Measurements from ENCODE around the gene PFKFB3. TPM values are rescaled to one million over a fixed set of nuclear protein-coding genes. Genes with fewer than 3 reads are reported as not detected.

PFKFB3 gene
- total and polyA plus RNA-seq, 2 experiments from 2014 or later = 21.6 to 26.2 TPM

GRCh38 chr10:6199131-6199733 is 3.5 kb upstream of the PFKFB3 start:
- TF ChIP-seq EZH2 (IDR thresholded peaks at IDR 0.05; ENCODE audit: borderline replicate concordance) (no peak), EZH2phosphoT487 (IDR thresholded peaks at IDR 0.05; ENCODE audit: low read depth, severe bottlenecking, unreplicated experiment) (no peak)
- TF ChIP-seq, protein P1, sequence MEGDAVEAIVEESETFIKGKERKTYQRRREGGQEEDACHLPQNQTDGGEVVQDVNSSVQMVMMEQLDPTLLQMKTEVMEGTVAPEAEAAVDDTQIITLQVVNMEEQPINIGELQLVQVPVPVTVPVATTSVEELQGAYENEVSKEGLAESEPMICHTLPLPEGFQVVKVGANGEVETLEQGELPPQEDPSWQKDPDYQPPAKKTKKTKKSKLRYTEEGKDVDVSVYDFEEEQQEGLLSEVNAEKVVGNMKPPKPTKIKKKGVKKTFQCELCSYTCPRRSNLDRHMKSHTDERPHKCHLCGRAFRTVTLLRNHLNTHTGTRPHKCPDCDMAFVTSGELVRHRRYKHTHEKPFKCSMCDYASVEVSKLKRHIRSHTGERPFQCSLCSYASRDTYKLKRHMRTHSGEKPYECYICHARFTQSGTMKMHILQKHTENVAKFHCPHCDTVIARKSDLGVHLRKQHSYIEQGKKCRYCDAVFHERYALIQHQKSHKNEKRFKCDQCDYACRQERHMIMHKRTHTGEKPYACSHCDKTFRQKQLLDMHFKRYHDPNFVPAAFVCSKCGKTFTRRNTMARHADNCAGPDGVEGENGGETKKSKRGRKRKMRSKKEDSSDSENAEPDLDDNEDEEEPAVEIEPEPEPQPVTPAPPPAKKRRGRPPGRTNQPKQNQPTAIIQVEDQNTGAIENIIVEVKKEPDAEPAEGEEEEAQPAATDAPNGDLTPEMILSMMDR (IDR thresholded peaks at IDR 0.05; ENCODE audit: poor library complexity) = no peak
- Histone ChIP-seq H4K20me1 (ENCODE audit: insufficient read depth, poor library complexity, severe bottlenecking) (peaks cover 6% of the 10 kb centered on the region), H3K9me3 (ENCODE audit: low read depth) (no peaks in the 10 kb centered on the region), H3K4me3 (no peak overlapping the region), H3K27me3 (peaks cover 5% of the 10 kb centered on the region), H3K4me2 (no peak overlapping the region), H3K27ac (no peak overlapping the region), H3K4me1 (ENCODE audit: insufficient read depth) (peaks cover 15% of the 10 kb centered on the region), H3K9me2 (replicated peaks; ENCODE audit: insufficient read depth) (no peaks in the 10 kb centered on the region), H3K36me3 (replicated peaks; ENCODE audit: insufficient read depth, low read depth) (no peaks in the 10 kb centered on the region), H3K79me2 (peaks cover 7% of the 10 kb centered on the region), H2AFZ (no peak overlapping the region)
- 96% methylated on average over 6 of the region's 6 CpGs for WGBS (ENCODE audit: low lambda C conversion rate, missing lambda C conversion rate)
- DNase-seq (ENCODE audit: low spot score) = no peak

- Histone ChIP-seq H3K9me3 (ENCODE audit: low read depth) (no peaks in the 10 kb centered on the region), H3K4me3 (no peak overlapping the region), H3K4me1 (ENCODE audit: insufficient read depth) (peaks cover 20% of the 10 kb centered on the region), H3K27me3 (peaks cover 5% of the 10 kb centered on the region), H4K20me1 (ENCODE audit: insufficient read depth, poor library complexity, severe bottlenecking) (peaks cover 16% of the 10 kb centered on the region), H3K36me3 (replicated peaks; ENCODE audit: insufficient read depth, low read depth) (no peaks in the 10 kb centered on the region), H3K9me2 (replicated peaks; ENCODE audit: insufficient read depth) (no peaks in the 10 kb centered on the region), H2AFZ (no peak overlapping the region), H3K79me2 (peaks cover 19% of the 10 kb centered on the region), H3K4me2 (peak overlapping the region; percentile 99), H3K27ac (no peak overlapping the region)
- DNase-seq (ENCODE audit: low spot score) = no peak
- TF ChIP-seq, protein P1 (IDR thresholded peaks at IDR 0.05; ENCODE audit: poor library complexity) = no peak
- TF ChIP-seq EZH2 (IDR thresholded peaks at IDR 0.05; ENCODE audit: borderline replicate concordance) = no peak
- no peak for TF ChIP-seq EZH2phosphoT487 (IDR thresholded peaks at IDR 0.05; ENCODE audit: low read depth, severe bottlenecking, unreplicated experiment)
- 24% methylated on average over 4 of the region's 6 CpGs for WGBS (ENCODE audit: low lambda C conversion rate, missing lambda C conversion rate)
Measured at GRCh38 chr10:6200440-6200733, 2.3 kb upstream of the PFKFB3 start.

- H3K36me3 ChIP-seq (replicated peaks; ENCODE audit: insufficient read depth, low read depth) = no peaks in the 10 kb centered on the region
- H4K20me1 ChIP-seq (ENCODE audit: insufficient read depth, poor library complexity, severe bottlenecking) = peaks cover 16% of the 10 kb centered on the region
- DNase-seq (ENCODE audit: low spot score) = no peak
- H3K9me3 ChIP-seq (ENCODE audit: low read depth) = no peaks in the 10 kb centered on the region
- no peaks in the 10 kb centered on the region for H3K9me2 ChIP-seq (replicated peaks; ENCODE audit: insufficient read depth)
- H2AFZ ChIP-seq = peak overlapping the region; percentile 26
- peak overlapping the region; percentile 99 for H3K4me2 ChIP-seq
- WGBS (ENCODE audit: low lambda C conversion rate, missing lambda C conversion rate) = 2% methylated on average over 48 of the region's 59 CpGs
- peaks cover 20% of the 10 kb centered on the region for H3K4me1 ChIP-seq (ENCODE audit: insufficient read depth)
- H3K79me2 ChIP-seq = peaks cover 23% of the 10 kb centered on the region
- H3K27me3 ChIP-seq = peaks cover 5% of the 10 kb centered on the region
- TF ChIP-seq EZH2phosphoT487 (IDR thresholded peaks at IDR 0.05; ENCODE audit: low read depth, severe bottlenecking, unreplicated experiment) (no peak), EZH2 (IDR thresholded peaks at IDR 0.05; ENCODE audit: borderline replicate concordance) (peak; percentile 29)
- peak overlapping the region; percentile 27 for H3K4me3 ChIP-seq
- H3K27ac ChIP-seq = no peak overlapping the region
Measured at GRCh38 chr10:6200734-6201515, 1.8 kb upstream of the PFKFB3 start.

DNA sequence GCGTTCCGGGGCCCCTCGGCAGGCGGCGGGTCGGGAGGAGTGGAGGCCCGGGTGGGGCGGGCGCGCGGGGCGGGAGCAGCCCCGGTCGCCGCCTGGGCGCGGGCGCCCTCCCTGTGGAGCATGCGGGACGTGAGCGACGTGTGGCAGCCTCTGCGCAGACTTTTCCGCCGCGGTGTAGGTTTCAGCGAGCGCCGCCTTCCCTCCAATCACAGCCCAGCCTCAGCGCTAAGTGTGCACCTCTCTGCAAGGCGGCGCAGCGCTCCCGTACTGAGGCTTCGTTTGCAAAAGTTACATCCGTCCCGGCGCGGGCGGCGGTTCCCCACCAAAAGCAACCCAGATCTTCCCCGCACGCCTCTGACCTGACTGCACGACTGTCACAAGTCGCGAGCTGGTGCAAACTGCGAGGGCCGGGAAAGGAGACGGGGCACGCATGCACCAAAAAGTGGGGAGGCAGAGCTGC is 1.2 kb upstream of the PFKFB3 start:
- under 1% methylated on average over 18 of the region's 50 CpGs for WGBS (ENCODE audit: low lambda C conversion rate, missing lambda C conversion rate)
- no peak for TF ChIP-seq EZH2phosphoT487 (IDR thresholded peaks at IDR 0.05; ENCODE audit: low read depth, severe bottlenecking, unreplicated experiment)
- TF ChIP-seq EZH2 (IDR thresholded peaks at IDR 0.05; ENCODE audit: borderline replicate concordance) = no peak
- TF ChIP-seq, protein P1 (IDR thresholded peaks at IDR 0.05; ENCODE audit: poor library complexity) = no peak
- peaks cover 23% of the 10 kb centered on the region for H3K79me2 ChIP-seq

More for the DNA sequence above, 1.2 kb upstream of the PFKFB3 start:
- no peaks in the 10 kb centered on the region for H3K9me2 ChIP-seq (replicated peaks; ENCODE audit: insufficient read depth)
- H3K27me3 ChIP-seq = peaks cover 5% of the 10 kb centered on the region
- no peaks in the 10 kb centered on the region for H3K36me3 ChIP-seq (replicated peaks; ENCODE audit: insufficient read depth, low read depth)
- H3K4me2 ChIP-seq = peak overlapping the region; percentile 99
- peaks cover 20% of the 10 kb centered on the region for H3K4me1 ChIP-seq (ENCODE audit: insufficient read depth)
- no peak overlapping the region for H3K27ac ChIP-seq
- peaks cover 16% of the 10 kb centered on the region for H4K20me1 ChIP-seq (ENCODE audit: insufficient read depth, poor library complexity, severe bottlenecking)
- peak; percentile 78 for DNase-seq (ENCODE audit: low spot score)
- peak overlapping the region; percentile 27 for H3K4me3 ChIP-seq
- H3K9me3 ChIP-seq (ENCODE audit: low read depth) = no peaks in the 10 kb centered on the region
- peak overlapping the region; percentile 65 for H2AFZ ChIP-seq
